Measurements from ENCODE around the gene COPZ2.

The COPZ2 gene

DNA sequence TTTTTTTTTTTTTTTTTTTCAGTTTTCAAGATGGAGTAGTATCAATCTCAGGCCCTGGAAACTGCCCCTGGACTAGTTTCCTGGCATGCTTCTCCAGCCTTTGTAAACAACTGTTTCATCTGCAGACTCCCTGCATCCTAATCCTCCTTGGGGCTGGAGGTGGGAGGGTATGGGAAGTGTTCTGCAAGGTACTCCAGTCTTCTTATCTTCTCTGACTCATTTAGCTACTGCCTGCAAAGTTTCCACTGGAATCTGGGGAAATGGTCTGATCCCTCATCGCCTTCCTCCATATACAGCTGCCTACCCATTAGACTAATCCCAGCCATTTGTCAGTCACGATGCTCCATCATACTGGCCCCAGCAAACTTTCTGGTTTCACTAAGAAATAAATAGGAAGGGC is 21.5 kb downstream of the COPZ2 start:
- TF ChIP-seq, protein P1, sequence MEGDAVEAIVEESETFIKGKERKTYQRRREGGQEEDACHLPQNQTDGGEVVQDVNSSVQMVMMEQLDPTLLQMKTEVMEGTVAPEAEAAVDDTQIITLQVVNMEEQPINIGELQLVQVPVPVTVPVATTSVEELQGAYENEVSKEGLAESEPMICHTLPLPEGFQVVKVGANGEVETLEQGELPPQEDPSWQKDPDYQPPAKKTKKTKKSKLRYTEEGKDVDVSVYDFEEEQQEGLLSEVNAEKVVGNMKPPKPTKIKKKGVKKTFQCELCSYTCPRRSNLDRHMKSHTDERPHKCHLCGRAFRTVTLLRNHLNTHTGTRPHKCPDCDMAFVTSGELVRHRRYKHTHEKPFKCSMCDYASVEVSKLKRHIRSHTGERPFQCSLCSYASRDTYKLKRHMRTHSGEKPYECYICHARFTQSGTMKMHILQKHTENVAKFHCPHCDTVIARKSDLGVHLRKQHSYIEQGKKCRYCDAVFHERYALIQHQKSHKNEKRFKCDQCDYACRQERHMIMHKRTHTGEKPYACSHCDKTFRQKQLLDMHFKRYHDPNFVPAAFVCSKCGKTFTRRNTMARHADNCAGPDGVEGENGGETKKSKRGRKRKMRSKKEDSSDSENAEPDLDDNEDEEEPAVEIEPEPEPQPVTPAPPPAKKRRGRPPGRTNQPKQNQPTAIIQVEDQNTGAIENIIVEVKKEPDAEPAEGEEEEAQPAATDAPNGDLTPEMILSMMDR (IDR thresholded peaks at IDR 0.05; ENCODE audit: low read depth, low read length, missing control alignments), result no peak
- no peak overlapping the region for H3K4me3 ChIP-seq (ENCODE audit: low read depth, low read length)
- DNase-seq (ENCODE audit: low read depth), result no peak

- no peak for DNase-seq (ENCODE audit: low read depth)
Observed at GRCh38 chr17:48014595-48015111, 22.9 kb downstream of the COPZ2 start.

GRCh38 chr17:48013876-48014594 is 23.6 kb downstream of the COPZ2 start:
- no peak overlapping the region for H3K4me3 ChIP-seq (ENCODE audit: low read depth, low read length)
- no peak for DNase-seq (ENCODE audit: low read depth)
- TF ChIP-seq, protein P1 (IDR thresholded peaks at IDR 0.05; ENCODE audit: low read depth, low read length, missing control alignments), result no peak

More at GRCh38 chr17:48014595-48015111, 22.9 kb downstream of the COPZ2 start:
- no peak overlapping the region for H3K4me3 ChIP-seq (ENCODE audit: low read depth, low read length)
- TF ChIP-seq, protein P1 (IDR thresholded peaks at IDR 0.05; ENCODE audit: low read depth, low read length, missing control alignments), result no peak

- no peak overlapping the region for H3K4me3 ChIP-seq (ENCODE audit: low read depth, low read length)
- DNase-seq (ENCODE audit: low read depth), result no peak
- TF ChIP-seq, protein P1 (IDR thresholded peaks at IDR 0.05; ENCODE audit: low read depth, low read length, missing control alignments), result no peak
Observed at GRCh38 chr17:48012654-48013053, 24.9 kb downstream of the COPZ2 start.

GRCh38 chr17:48012151-48012520 is 25.5 kb downstream of the COPZ2 start:
- TF ChIP-seq, protein P1 (IDR thresholded peaks at IDR 0.05; ENCODE audit: low read depth, low read length, missing control alignments), result no peak
- no peak for DNase-seq (ENCODE audit: low read depth)
- H3K4me3 ChIP-seq (ENCODE audit: low read depth, low read length), result peak overlapping the region; percentile 27

DNA sequence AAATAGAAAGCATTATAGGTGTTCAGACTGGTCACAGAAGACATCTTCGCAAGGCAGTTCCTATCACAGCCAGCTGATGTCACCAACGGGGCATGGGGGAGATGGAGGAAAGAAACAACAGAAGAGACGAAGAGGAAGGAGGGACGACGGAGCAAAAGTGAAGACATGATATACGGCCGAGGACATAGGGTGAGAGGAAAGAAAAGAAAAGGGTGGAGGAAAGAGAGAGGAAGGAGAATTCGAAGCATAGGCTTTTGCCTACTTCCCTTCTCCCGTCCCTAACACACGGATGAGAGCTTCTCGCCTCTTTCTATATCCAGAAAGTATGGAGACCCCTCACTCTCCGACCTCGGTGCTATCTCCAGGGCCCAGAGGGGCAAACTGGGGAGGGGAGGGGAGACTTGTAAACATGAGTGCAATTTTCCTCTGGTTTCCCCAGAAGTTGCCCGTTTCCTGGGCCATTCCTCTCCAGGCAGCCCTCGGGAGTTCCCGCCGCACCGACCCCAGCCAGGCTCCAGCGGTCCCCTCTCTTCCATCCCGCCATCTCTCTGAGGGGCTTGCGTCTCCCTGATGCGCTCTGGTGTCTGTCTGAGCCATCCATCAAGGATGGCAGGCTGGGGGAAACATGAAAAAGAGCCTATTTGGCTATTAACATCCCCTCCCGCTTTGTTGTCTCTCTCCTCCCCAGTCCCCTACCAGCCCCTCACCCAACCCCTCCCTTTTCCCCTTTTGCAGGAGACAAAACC is 26.0 kb downstream of the COPZ2 start:
- DNase-seq (ENCODE audit: low read depth), result no peak
- peak overlapping the region; percentile 27 for H3K4me3 ChIP-seq (ENCODE audit: low read depth, low read length)
- TF ChIP-seq, protein P1 (IDR thresholded peaks at IDR 0.05; ENCODE audit: low read depth, low read length, missing control alignments), result peak; percentile 73
